GM10248 (cell line): ENCODE data around the gene ZNF236.
"Not testable (repeated sequence)": the region's sequence is repeated elsewhere in the genome, so short reads cannot be mapped to it uniquely, and the experiment has no call there.

Experiments used
- CTCF ChIA-PET: fragments of 300-600 bp; sonication (Branson Sonifier 250); formaldehyde crosslinking; extraction: SDS; loops from one replicate; lab custom pipeline; 2021; ENCODE audit warnings: antibody characterized with exemption; lab: Yijun Ruan, JAX
- POLR2A ChIA-PET: fragments of 350-650 bp; sonication (Branson Sonifier 250); formaldehyde crosslinking; extraction: SDS; loops from one replicate; lab custom pipeline; 2020; ENCODE audit warnings: antibody characterized with exemption; lab: Yijun Ruan, JAX
- DNase-seq: peaks from one replicate; pipeline ENCODE4 v3.0.0; 2012; ENCODE audit errors: extremely low spot score
- TF ChIP-seq, protein P1 (sequence below): IDR thresholded peaks from 2 replicates; pipeline ENCODE4 v1.5.1; 2012; ENCODE audit warnings: mild to moderate bottlenecking, low read depth; ENCODE audit errors: extremely low read depth, missing control alignments, control extremely low read depth

Gene ZNF236

DNA sequence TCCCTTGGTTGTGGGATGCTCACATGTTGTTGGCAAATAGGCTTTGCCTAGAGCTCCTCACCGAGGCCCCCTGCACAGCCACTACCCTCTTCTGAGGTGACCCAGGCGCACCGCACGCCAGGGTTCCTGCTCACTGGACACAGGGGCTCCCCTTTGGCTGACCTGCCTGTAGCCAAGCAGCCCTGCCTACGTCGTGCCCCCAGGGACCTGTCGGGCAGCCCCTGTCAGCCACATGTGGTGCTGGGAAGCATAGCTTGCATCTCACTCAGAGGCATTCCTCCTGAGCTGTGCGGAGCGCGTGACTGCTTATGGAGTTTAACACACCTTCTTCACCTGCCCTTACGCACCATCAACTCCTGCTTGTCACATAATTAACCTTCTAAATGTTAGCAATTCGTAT lies 116.3 kb downstream of the ZNF236 start:
- POLR2A ChIA-PET = no interaction called here
- no peak for DNase-seq
- CTCF ChIA-PET = interaction anchor here (1.1 to 3.8 kb wide), 4 partner anchors 11 to 62 kb away, joined by 3 to 18 read pairs (median 4); no protein-coding TSS in a partner anchor
- TF ChIP-seq, protein P1, sequence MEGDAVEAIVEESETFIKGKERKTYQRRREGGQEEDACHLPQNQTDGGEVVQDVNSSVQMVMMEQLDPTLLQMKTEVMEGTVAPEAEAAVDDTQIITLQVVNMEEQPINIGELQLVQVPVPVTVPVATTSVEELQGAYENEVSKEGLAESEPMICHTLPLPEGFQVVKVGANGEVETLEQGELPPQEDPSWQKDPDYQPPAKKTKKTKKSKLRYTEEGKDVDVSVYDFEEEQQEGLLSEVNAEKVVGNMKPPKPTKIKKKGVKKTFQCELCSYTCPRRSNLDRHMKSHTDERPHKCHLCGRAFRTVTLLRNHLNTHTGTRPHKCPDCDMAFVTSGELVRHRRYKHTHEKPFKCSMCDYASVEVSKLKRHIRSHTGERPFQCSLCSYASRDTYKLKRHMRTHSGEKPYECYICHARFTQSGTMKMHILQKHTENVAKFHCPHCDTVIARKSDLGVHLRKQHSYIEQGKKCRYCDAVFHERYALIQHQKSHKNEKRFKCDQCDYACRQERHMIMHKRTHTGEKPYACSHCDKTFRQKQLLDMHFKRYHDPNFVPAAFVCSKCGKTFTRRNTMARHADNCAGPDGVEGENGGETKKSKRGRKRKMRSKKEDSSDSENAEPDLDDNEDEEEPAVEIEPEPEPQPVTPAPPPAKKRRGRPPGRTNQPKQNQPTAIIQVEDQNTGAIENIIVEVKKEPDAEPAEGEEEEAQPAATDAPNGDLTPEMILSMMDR = no peak

DNA sequence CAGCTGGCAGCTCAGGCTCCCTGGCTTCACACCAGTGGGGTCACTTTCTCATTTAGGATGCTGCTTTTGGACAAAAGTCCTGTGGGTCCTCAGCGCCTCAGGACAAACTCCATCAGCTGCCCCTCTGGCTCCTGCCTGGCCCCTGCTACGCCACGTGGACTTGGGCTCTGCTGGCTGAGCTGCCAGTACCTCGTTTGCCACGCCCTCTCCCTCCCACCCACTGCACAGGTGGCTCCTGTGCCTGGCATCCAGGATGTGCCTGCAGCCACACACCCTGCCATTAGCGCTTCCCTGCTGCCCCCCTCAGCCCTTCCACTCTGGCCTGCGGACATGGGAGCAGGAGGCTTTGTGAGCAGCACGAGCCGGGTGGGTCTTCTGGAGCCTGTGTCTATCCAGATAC lies 118.9 kb downstream of the ZNF236 start:
- DNase-seq = no peak
- POLR2A ChIA-PET = no interaction called here
- CTCF ChIA-PET = interaction anchor here (0.9 to 2.5 kb wide), 6 partner anchors 10 to 43 kb away, joined by 3 to 10 read pairs (median 5); no protein-coding TSS in a partner anchor
- TF ChIP-seq, protein P1 = no peak

DNA sequence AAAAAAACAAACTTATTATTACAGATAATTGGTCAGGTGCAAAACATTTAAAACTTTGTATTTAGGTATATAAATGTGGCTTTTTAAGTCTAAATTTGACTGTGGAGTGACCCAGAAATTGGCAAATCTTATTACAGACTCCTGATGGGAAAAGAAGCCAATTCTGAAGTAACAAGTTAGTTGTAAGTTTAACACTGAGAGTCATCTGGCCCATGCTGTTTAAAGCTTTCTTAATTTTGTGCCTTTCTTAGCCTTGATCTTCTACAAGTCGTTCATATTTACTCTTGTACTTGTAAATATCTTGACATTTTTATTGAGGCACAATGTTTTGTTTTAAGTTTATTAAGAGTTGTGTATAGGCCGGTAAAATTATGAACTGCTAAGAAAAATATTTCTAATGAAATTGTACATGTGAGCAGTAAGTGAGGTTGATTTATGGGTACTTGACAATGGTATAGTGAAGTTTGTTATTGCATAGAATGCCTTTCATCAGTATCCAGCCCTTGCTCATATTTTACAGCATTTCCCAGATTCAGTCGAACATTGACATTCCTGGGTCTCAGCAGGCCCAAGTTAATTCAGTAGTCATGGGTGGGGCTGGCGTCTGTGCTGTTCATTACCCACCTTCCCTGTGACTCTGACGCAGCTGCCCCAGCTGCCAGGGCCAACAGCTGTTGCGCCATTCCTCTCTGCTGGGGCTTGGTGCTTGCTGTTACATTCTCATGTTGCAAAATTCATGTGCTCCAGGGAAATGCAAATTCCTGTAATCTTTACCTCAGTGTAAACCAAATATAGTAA lies 121.4 kb downstream of the ZNF236 start:
- TF ChIP-seq, protein P1 = no peak
- CTCF ChIA-PET = interaction anchor here (1.0 to 2.1 kb wide), 9 partner anchors 9 to 77 kb away, joined by 3 to 7 read pairs (median 5); no protein-coding TSS in a partner anchor

DNA sequence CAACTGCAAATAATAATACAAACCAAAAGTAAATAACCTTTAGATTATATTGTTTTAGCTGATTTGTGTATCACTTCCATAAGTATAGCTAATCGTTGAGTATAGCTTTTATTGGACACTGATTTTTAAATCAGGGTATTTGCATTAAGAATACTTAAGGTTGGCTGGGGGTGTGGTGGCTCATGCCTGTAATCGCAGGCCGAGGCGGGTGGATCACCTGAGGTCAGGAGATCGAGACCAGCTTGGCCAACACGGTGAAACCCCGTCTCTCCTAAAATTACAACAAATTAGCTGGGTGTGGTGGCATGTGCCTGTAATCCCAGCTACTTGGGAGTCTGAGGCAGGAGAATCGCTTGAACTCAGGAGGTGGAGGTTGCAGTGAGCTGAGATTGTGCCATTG lies 122.0 kb downstream of the ZNF236 start:
- CTCF ChIA-PET = interaction anchor here (1.0 to 2.1 kb wide), 9 partner anchors 10 to 77 kb away, joined by 3 to 9 read pairs (median 5); no protein-coding TSS in a partner anchor
- DNase-seq, POLR2A ChIA-PET: not testable (repeated sequence)

More for the DNA sequence above, 121.4 kb downstream of the ZNF236 start:
- no peak for DNase-seq
- POLR2A ChIA-PET = no interaction called here

DNA sequence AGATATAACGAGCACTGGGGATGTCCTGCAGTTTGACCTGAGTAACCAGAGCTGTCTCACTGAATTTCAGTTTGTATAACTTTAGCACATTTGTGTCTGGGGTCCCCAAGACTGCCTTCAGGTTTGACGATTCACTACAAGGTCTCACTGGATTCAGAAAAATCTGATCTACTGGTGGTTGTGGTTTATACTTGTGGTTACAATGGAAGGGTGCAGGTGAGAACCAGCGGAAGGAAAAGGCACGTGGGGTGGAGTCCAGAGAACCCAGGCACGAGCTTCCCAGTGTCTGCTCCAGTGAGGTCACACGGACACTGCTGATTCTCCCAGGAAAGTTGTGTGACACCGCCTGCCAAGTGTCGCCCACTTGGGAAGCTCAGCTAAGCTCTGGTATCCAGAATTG lies 126.0 kb downstream of the ZNF236 start:
- DNase-seq = no peak
- ChIA-PET POLR2A (no interaction called here), CTCF (interaction anchor here (0.8 to 2.6 kb wide), 4 partner anchors 15 to 57 kb away, joined by 3 to 18 read pairs (median 4); no protein-coding TSS in a partner anchor)
- TF ChIP-seq, protein P1 = no peak

DNA sequence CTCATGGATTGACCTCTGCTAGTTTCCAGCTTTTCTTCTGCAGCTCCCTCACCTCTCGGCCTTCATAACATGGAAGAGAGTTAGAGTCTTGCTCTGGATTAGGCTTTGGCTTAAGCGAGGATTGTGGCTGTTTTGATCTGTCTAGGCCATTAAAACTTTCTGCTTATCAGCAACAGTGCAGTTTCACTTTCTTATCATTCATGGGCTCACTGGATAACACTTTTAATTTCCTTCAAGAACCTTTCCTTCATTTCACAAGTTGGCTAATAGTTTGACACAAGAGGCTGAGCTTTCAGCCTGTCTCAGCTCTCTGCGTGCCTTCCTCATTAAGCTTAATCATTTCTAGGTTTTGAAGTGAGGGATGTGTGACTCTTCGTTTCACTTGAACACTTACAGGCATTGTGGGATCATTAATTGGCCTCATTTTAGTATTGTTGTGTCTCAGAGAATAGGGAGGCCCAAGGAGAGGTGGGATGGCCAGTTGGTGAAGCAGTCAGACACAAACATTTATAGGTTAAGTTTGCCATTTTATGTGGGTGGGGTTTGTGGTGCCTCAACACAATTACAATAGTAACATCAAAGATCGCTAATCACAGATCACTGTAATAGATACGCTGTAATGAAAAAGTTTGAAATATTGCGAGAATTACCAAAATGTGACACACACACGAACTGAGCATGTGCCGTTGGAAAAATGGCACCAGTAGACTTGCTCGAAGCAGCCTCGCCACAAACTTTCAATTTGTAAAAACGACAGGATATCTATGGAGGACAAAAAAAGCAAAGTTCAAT lies 129.3 kb downstream of the ZNF236 start:
- POLR2A ChIA-PET = no interaction called here
- DNase-seq = no peak
- TF ChIP-seq, protein P1 = no peak
- CTCF ChIA-PET = interaction anchor here (1.0 to 1.2 kb wide), 2 partner anchors 31 to 32 kb away, joined by 3 to 4 read pairs; no protein-coding TSS in a partner anchor

DNA sequence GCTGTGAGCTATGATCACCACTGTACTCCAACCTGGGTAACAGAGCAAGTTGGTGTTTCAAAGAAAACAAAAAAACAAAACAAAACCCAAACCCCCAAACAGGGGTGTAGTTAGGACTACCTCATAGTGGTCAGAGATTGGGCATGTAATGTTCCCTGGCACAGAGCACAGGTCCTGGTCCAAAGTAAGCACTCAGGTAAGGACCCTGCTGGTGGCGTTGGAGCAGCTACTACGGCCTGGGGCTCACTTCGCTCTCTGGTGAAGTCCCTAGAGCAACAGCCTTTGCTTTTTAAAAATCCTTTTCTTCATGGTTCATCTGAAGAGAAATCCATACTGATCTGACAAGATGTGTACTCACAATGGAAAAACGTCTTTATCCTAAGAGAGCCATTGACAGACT lies 130.4 kb downstream of the ZNF236 start:
- TF ChIP-seq, protein P1 = no peak
- POLR2A ChIA-PET = no interaction called here
- no peak for DNase-seq
- CTCF ChIA-PET = interaction anchor here (1.2 to 2.2 kb wide), 5 partner anchors 11 to 149 kb away, joined by 3 to 11 read pairs (median 8); no protein-coding TSS in a partner anchor
